Activated T-cell treated with anti-CD3 and anti-CD28 coated beads, Interleukin-2, amount 50 U/mL, for 48 hours (primary cell): ENCODE measurements around the gene TBC1D24.
"Not testable (repeated sequence)": the region's sequence is repeated elsewhere in the genome, so short reads cannot be mapped to it uniquely, and the experiment has no call there.

Source experiments
- DNase-seq, 2 experiments: peaks; one replicate each; pipeline ENCODE4 v3.0.0-alpha.2; 2020

Gene TBC1D24

GRCh38 chr16:2469399-2470233 lies 5.3 kb upstream of the TBC1D24 start:
- no peak for DNase-seq

DNA sequence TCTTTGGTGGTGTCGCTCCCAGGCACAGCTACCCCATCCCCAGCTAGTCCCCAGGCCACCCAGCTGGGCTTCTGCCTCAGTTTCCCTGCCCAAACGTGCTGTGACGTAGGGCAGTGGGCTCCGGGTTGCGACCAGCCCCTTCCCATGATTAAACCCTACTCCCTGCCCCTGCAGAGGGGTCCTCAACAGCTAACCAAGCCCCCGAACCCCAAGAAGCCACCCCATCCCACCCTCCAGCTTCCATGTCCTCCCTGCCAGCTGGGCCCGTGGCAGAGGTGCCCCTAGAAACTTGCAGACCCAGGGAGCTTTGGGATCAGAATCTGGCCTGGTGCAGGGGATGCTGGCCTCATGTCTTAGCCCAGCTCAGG lies 4.7 kb upstream of the TBC1D24 start:
- no peak for DNase-seq

DNA sequence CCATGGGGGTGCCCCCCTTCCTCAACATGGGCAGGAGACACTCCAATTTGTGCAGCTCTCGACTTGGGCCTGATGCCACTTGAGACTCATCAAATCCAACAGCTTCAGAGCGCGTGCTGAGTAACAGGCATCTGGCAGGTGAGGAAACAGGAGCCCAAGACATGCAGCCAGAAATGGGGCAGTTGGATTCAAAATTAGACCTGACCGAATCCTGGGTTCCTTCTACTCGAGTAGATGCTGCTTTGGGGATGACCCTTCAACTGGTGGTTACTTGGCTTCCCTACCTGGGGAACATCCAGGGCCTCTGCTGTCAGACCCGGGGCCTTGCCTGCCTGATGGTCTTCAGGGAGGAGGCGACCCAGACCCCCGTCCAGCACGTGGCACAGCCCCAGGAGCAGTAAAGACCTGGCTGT lies 4.3 kb upstream of the TBC1D24 start:
- DNase-seq: no peak

DNA sequence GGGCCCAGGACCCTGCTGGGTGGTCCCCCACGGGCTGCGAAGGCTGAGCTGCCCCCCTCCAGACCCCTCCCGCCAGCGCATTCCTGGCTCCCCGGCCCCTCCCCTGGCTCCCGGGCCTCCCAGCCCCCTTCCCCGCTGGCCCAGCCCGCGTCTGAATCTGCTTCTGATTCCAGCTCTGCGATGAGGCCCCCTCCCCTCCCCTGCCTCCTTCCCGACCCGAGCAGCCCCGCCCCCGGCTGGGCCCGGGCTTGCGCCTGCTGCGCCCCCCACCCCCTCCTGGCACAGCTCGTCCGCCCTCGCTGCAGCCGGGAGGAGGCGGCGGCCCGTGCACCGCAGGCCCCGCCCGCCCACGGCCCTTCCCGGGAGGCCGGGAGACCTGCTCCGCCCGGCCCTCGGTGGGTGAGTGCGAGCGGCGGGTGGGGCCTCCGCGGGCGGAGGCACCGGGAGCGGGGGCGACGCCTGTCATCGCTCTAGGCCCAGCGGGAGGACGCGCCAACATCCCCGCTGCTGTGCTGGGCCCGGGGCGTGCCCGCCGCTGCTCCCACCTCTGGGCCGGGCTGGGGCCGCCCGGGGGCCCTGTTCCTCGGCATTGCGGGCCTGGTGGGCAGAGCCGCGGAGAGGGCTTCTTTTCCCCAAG lies 3.8 kb upstream of the TBC1D24 start, which contains the start of gene NTN3:
TSS of gene NTN3 (plus strand) at position 282 of the 637 bp plus-strand sequence. CDS start 405 bp downstream, outside the sequence.
- DNase-seq: no peak

GRCh38 chr16:2471653-2472487 lies 3.1 kb upstream of the TBC1D24 start:
- no peak for DNase-seq

DNA sequence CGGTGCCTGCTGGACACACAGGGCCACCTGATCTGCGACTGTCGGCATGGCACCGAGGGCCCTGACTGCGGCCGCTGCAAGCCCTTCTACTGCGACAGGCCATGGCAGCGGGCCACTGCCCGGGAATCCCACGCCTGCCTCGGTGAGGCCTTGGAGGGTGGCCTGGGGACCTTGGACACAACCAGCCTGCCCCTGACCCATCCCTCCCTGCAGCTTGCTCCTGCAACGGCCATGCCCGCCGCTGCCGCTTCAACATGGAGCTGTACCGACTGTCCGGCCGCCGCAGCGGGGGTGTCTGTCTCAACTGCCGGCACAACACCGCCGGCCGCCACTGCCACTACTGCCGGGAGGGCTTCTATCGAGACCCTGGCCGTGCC lies 2.5 kb upstream of the TBC1D24 start:
- no peak for DNase-seq

GRCh38 chr16:2472885-2473445 lies 2.0 kb upstream of the TBC1D24 start:
- no peak for DNase-seq

- DNase-seq: peak in 1 of 2 experiments; percentile 53
Measured at GRCh38 chr16:2473446-2473926, 1.4 kb upstream of the TBC1D24 start.

GRCh38 chr16:2473999-2474876 lies 689 bp upstream of the TBC1D24 start:
- peak; percentile 72 to 77 for DNase-seq

GRCh38 chr16:2475413-2476344 lies 752 bp downstream of the TBC1D24 start:
- DNase-seq: peak; percentile 67 to 70

DNA sequence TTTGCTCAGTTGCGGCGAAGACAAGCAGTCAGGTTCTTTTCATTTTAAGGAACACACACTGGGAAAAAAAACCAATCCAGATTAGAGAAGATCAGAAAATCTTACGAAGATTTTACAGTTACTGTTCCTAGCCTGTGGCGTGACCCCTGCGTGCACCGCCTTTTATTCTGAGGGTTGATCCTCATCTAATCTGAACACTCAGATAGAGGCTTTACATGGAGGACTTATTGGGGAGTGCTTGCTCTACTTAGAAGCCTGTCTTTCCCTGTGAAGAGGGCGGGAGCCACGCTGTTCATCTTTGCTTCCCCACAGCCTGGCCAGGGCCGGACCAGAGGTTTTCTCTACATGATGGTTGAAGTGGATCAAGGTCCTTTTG lies 1.4 kb downstream of the TBC1D24 start:
- DNase-seq: no peak

- DNase-seq: no peak
Measured at GRCh38 chr16:2476741-2477140, 1.8 kb downstream of the TBC1D24 start.

DNA sequence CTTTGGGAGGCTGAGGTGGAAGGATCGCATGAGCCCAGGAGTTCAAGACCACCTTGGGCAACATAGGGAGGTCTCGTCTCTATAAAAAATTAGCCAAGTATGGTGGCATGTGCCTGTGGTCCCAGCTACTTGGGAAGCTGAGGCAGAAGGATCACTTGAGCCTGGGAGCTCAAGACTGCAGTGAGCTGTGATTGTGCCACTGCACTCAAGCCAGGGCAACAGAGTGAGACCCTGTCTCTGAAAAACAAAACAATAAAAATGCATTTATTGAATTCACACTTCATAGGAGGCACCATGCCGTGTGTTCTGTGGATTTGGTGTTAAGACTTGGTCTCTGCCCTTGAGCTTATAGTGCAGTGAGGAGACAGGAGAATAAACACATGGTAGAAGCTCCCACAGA lies 2.4 kb downstream of the TBC1D24 start:
- DNase-seq: no peak

- no peak for DNase-seq
Measured at GRCh38 chr16:2478279-2478678, 3.4 kb downstream of the TBC1D24 start.

DNA sequence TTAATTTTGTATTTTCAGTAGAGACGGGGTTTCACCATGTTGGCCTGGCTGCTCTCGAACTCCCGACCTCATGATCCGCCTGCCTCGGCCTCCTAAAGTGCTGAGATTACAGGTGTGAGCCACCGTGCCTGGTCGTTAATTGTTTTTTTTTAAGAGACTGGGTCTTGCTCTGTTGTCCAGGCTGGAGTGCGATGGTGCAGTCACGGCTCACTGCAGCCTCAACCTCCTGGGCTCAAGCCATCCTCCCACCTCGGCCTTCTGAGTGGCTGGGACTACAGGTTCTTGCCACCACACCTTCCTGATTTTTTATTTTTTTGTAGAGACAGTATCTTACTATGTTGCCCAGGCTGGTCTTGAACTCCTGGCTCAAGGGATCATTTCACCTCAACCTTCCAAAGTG lies 5.1 kb downstream of the TBC1D24 start:
- not testable (repeated sequence) for DNase-seq

GRCh38 chr16:2480948-2481347 lies 6.0 kb downstream of the TBC1D24 start:
- DNase-seq: no peak

DNA sequence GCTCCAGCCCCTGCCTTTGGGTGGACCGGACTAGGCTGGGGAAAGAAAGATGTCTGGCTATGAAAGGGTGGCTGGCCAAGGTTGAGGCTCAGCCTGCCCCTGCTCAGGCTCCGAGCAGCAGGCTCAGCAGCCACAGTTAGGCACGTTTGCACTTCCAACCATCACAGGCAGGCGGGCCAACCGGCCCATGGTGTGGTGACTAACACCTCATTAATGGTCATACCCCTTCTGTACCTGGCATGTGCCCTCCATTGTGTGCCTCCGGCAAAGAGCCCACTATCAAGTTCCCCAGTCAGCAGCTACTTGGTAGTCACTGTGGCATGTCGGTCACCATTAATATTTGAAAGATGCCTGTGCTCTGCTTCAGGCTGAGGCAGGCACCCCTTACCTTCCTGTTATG lies 6.7 kb downstream of the TBC1D24 start:
- DNase-seq: no peak

GRCh38 chr16:2482249-2482648 lies 7.3 kb downstream of the TBC1D24 start:
- DNase-seq: no peak

GRCh38 chr16:2482708-2483534 lies 8.0 kb downstream of the TBC1D24 start:
- DNase-seq: no peak
